ENCODE measurements around the gene THG1L. TPM values are rescaled to one million over a fixed set of nuclear protein-coding genes. Genes with fewer than 3 reads are reported as not detected.

THG1L gene
- polyA plus RNA-seq, 1 of the 3 experiments (the other 2 are of a cell fraction): 37.0 TPM

GRCh38 chr5:157758706-157759105 lies 27.5 kb downstream of the THG1L start:
- H3K4me3 ChIP-seq (ENCODE audit: low read depth in 2 of 2, low read length in 1 of 2): no peak overlapping the region
- CTCF ChIA-PET: interaction anchor here (1.3 to 6.0 kb wide), 3 partner anchors 15 to 190 kb away, joined by 4 to 41 read pairs (median 5); partner anchors contain the start of gene LSM11
- H3F3A ChIP-seq (replicated peaks; ENCODE audit: insufficient read depth): no peaks in the 10 kb centered on the region
- DNase-seq: no peak
- POLR2A ChIA-PET: no interaction called here
- no peaks in the 10 kb centered on the region for H3K9me3 ChIP-seq
- H3K27me3 ChIP-seq (ENCODE audit: insufficient read depth): no peaks in the 10 kb centered on the region
- no peak overlapping the region for H3K9ac ChIP-seq
- H3K4me2 ChIP-seq: no peak overlapping the region
- no peaks in the 10 kb centered on the region; a peak in 1 of 4 replicates for H3K4me1 ChIP-seq (ENCODE audit: control insufficient read depth in 1 of 2, insufficient read depth in 2 of 2, low read depth in 1 of 2, low read length in 1 of 2)
- TF ChIP-seq IRF3 (IDR thresholded peaks at IDR 0.05; ENCODE audit: low read depth, low read length) (no peak), RXRA (IDR thresholded peaks at IDR 0.05; ENCODE audit: borderline replicate concordance, low read depth) (no peak), MEF2A (IDR thresholded peaks at IDR 0.05; ENCODE audit: borderline replicate concordance, low read depth) (no peak), PBX3 (IDR thresholded peaks at IDR 0.05) (no peak), FOSL2 (IDR thresholded peaks at IDR 0.05; ENCODE audit: borderline replicate concordance, low read depth) (no peak), SMC3 (IDR thresholded peaks at IDR 0.05; ENCODE audit: low read depth, low read length) (no peak), RCOR1 (IDR thresholded peaks at IDR 0.05; ENCODE audit: low read length) (no peak), MAX (IDR thresholded peaks at IDR 0.05; ENCODE audit: low read depth) (no peak), TAF1 (IDR thresholded peaks at IDR 0.05; ENCODE audit: borderline replicate concordance, low read depth, low read length) (no peak), CHD2 (IDR thresholded peaks at IDR 0.05; ENCODE audit: low read length, partially characterized antibody) (no peak), NRF1 (IDR thresholded peaks at IDR 0.05; ENCODE audit: low read depth, low read length) (no peak), FOXJ3 (CRISPR knock-in tag; IDR thresholded peaks at IDR 0.05) (no peak), USF1 (IDR thresholded peaks at IDR 0.05; ENCODE audit: borderline replicate concordance, low read depth) (no peak), GATA2 (CRISPR knock-in tag; IDR thresholded peaks at IDR 0.05) (no peak), TCF12 (IDR thresholded peaks at IDR 0.05) (no peak), REST (IDR thresholded peaks at IDR 0.05; ENCODE audit: low read depth, low read length) (no peak)
- H3K9me2 ChIP-seq: no peaks in the 10 kb centered on the region
- no peaks in the 10 kb centered on the region for H4K20me1 ChIP-seq (ENCODE audit: insufficient read depth)
- H2AFZ ChIP-seq (ENCODE audit: low read depth): no peak overlapping the region
- H3K79me2 ChIP-seq (ENCODE audit: insufficient read depth): no peaks in the 10 kb centered on the region
- WGBS (ENCODE audit: low lambda C conversion rate): 88% methylated on average over 1 of the region's 1 CpG
- peaks cover 11 to 28% of the 10 kb centered on the region in 2 experiments for H3K36me3 ChIP-seq (replicated peaks in 1 of 2; ENCODE audit: control insufficient read depth in 1 of 2, insufficient read depth in 2 of 2, low read length in 1 of 2)
- H3K27ac ChIP-seq (ENCODE audit: low read depth in 2 of 2, low read length in 1 of 2): no peak overlapping the region

Data from SK-N-SH (cell line).